AG09319 (cell line): ENCODE data around the gene NOL4L.

Experiments used
- DNase-seq: peaks from one replicate; pipeline ENCODE4 v3.0.0-alpha.2; 2010; ENCODE audit warnings: low read depth; ENCODE audit errors: extremely low read depth
- TF ChIP-seq, protein P1 (sequence below): IDR thresholded peaks from 2 replicates; pipeline ENCODE4 v1.5.1; 2011; ENCODE audit warnings: low read depth, mild to moderate bottlenecking, inconsistent platforms, low read length, moderate library complexity

NOL4L gene

GRCh38 chr20:32558526-32558925 is 26.6 kb downstream of the NOL4L start:
- TF ChIP-seq, protein P1, sequence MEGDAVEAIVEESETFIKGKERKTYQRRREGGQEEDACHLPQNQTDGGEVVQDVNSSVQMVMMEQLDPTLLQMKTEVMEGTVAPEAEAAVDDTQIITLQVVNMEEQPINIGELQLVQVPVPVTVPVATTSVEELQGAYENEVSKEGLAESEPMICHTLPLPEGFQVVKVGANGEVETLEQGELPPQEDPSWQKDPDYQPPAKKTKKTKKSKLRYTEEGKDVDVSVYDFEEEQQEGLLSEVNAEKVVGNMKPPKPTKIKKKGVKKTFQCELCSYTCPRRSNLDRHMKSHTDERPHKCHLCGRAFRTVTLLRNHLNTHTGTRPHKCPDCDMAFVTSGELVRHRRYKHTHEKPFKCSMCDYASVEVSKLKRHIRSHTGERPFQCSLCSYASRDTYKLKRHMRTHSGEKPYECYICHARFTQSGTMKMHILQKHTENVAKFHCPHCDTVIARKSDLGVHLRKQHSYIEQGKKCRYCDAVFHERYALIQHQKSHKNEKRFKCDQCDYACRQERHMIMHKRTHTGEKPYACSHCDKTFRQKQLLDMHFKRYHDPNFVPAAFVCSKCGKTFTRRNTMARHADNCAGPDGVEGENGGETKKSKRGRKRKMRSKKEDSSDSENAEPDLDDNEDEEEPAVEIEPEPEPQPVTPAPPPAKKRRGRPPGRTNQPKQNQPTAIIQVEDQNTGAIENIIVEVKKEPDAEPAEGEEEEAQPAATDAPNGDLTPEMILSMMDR: no peak
- DNase-seq: no peak

DNA sequence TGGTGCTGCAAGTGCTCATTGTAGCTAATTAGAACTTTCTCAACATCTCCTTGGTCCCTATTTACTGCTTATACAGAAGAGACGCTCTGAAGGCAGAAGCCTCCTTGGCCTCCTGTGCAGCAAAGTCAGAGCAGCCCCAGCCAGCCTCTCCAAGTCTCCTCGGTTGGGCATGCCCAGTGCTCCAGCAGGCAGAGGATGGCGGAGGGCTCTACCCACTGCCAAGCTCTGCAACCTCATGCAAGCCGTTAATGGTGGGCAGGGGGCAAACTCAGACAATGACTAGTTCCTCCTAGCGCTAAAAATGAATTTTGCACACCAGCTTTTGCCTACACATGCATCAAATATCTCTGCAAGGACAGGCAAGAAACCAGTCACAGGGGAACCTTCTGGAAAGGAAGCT is 27.8 kb downstream of the NOL4L start:
- DNase-seq: no peak
- TF ChIP-seq, protein P1: no peak

DNA sequence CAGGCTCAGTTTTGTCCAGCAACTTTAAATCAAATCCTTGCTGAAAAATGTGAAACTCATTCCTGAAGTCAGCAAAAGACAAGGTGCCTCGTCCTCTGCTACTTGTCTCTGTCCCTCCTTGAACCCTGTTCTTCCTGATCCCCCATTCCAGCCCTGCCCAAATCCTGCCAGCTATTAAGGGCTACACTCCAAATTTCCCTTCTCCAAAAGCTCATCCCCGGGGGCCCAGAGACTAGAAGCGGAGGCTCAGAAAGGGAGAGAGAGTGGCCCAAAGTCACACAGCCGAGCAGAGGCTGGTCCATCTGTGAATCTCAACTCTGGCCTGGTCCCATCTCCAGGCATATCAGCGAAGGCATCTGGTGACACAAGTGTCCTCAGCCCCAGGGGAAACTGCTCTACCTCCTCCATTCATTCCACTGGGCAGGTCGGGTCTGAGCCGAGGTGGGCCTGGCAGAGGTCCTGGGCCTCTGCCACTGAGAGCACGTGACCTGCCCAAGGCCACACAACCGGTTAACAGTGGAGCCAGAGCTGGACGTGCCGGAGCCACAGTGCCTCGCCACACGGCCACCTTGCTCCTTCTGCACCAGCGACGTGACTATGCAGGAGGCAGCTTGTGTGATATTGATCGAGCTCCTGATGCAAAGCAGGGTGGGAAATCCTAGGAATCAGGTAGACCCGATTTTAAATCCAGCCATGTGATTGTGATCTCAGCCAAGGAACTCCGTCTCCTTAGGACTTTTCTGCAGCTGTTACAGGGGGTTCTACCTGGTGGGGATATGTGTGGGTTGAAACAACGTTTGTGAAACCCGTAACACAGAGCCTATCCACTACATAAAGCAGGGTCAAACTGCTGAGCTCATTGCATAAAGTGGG is 28.6 kb downstream of the NOL4L start:
- TF ChIP-seq, protein P1: no peak
- no peak for DNase-seq

DNA sequence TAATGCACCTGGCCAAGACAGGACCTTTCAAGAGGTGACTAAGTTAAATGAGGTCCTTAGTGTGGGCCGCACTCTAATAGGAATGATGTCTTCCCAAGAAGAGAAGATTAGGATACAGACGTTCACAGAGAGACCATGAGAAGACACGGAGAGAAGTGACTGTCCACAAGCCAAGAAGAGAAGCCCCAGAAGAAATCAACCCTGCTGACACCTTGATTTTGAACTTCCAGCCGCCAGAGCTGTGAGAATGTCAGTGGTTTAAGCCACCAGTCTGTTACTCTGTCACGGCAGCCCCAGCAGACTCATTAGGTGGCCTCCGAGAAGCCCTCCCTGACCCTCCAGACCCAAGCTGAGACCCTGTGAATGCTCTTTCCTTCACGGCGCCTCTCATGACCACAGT is 29.5 kb downstream of the NOL4L start:
- TF ChIP-seq, protein P1: no peak
- no peak for DNase-seq

DNA sequence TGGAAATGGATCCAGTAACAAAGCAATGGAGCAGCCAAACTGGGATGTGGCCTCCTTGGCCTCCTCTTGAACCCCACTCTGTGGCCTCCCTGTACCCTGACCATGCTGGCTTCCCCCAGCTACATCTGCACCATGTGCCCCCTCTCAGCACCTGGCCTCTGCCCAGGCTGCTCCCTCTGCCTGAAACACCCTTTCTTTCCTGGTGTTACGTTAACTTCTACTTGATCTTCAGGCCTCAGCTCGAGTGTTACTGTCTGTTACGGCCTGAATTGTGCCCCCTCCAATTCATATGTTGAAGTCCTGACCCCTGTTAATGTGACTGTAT is 30.2 kb downstream of the NOL4L start:
- DNase-seq: no peak
- TF ChIP-seq, protein P1: no peak

GRCh38 chr20:32553618-32554017 is 31.5 kb downstream of the NOL4L start:
- TF ChIP-seq, protein P1: no peak
- DNase-seq: no peak

- no peak for DNase-seq
- TF ChIP-seq, protein P1: no peak
These were observed 33.4 kb downstream of the NOL4L start for GRCh38 chr20:32551693-32552092.
